Hindlimb muscle (tissue), 1 donor: ENCODE data around the gene CCDC61. TPM values are rescaled to one million over a fixed set of nuclear protein-coding genes. Genes with fewer than 3 reads are reported as not detected.

Experiments
- DNase-seq: peaks from one replicate; pipeline ENCODE4 v3.0.0-alpha.2; 2013
- polyA plus RNA-seq: library from polyadenylated mRNA; unstranded; fragments of 120-200 nt; gene quantifications from one replicate; pipeline ENCODE4 v1.2.1, GENCODE V29; 2013; ENCODE audit not compliant: insufficient read length

The CCDC61 gene
- polyA plus RNA-seq, 1 donor: 9.0 TPM

GRCh38 chr19:46042252-46042883 is 47.1 kb downstream of the CCDC61 start:
- no peak for DNase-seq

GRCh38 chr19:46043519-46043918 is 48.3 kb downstream of the CCDC61 start:
- no peak for DNase-seq

- no peak for DNase-seq
Observed at GRCh38 chr19:46049597-46049996, 54.3 kb downstream of the CCDC61 start.

GRCh38 chr19:46052896-46053295 is 57.6 kb downstream of the CCDC61 start:
- DNase-seq: no peak

- DNase-seq: no peak
Observed at GRCh38 chr19:46056536-46056935, 61.3 kb downstream of the CCDC61 start.

- no peak for DNase-seq
Observed at GRCh38 chr19:46058778-46059177, 63.5 kb downstream of the CCDC61 start.

GRCh38 chr19:46060012-46060411 is 64.7 kb downstream of the CCDC61 start:
- DNase-seq: no peak

GRCh38 chr19:46063201-46063600 is 67.9 kb downstream of the CCDC61 start:
- DNase-seq: no peak

- DNase-seq: no peak
Observed at GRCh38 chr19:46065486-46066071, 70.3 kb downstream of the CCDC61 start.

- no peak for DNase-seq
Observed at GRCh38 chr19:46066471-46066870, 71.2 kb downstream of the CCDC61 start.

- DNase-seq: no peak
Observed at GRCh38 chr19:46067691-46068090, 72.4 kb downstream of the CCDC61 start.

Other genes with a start within 250 kb of the CCDC61 start
- gene SIX5, start 226.2 kb upstream of the CCDC61 start, polyA plus RNA-seq: 32.1 TPM
- gene DMPK, start 213.0 kb upstream of the CCDC61 start, polyA plus RNA-seq: 399 TPM
- gene DMWD, start 202.6 kb upstream of the CCDC61 start, polyA plus RNA-seq: 57.6 TPM
- gene RSPH6A, start 180.2 kb upstream of the CCDC61 start, polyA plus RNA-seq: not detected
- 40.3 TPM for gene SYMPK, start 132.3 kb upstream of the CCDC61 start, polyA plus RNA-seq
- not detected for gene FOXA3, start 131.1 kb upstream of the CCDC61 start, polyA plus RNA-seq
- 20.8 TPM for gene IRF2BP1, start 109.3 kb upstream of the CCDC61 start, polyA plus RNA-seq
- 4.8 TPM for gene MYPOP, start 92.9 kb upstream of the CCDC61 start, polyA plus RNA-seq
- gene NANOS2, start 80.7 kb upstream of the CCDC61 start, polyA plus RNA-seq: not detected
- 5.0 TPM for gene NOVA2, start 21.6 kb upstream of the CCDC61 start, polyA plus RNA-seq
- 0.83 TPM for gene PGLYRP1, start 27.6 kb downstream of the CCDC61 start, polyA plus RNA-seq
- gene IGFL4, start 45.5 kb downstream of the CCDC61 start, polyA plus RNA-seq: 5.7 TPM
- not detected for gene IGFL3, start 129.2 kb downstream of the CCDC61 start, polyA plus RNA-seq
- 0.44 TPM for gene IGFL2, start 152.8 kb downstream of the CCDC61 start, polyA plus RNA-seq
- gene IGFL1, start 234.3 kb downstream of the CCDC61 start, polyA plus RNA-seq: not detected